Measurements from ENCODE around the gene PIK3R5.
A peak's percentile ranks its signal among the peaks of the same experiment; 100 is the strongest.
"Not testable (repeated sequence)": the region's sequence is repeated elsewhere in the genome, so short reads cannot be mapped to it uniquely, and the experiment has no call there.

The PIK3R5 gene

DNA sequence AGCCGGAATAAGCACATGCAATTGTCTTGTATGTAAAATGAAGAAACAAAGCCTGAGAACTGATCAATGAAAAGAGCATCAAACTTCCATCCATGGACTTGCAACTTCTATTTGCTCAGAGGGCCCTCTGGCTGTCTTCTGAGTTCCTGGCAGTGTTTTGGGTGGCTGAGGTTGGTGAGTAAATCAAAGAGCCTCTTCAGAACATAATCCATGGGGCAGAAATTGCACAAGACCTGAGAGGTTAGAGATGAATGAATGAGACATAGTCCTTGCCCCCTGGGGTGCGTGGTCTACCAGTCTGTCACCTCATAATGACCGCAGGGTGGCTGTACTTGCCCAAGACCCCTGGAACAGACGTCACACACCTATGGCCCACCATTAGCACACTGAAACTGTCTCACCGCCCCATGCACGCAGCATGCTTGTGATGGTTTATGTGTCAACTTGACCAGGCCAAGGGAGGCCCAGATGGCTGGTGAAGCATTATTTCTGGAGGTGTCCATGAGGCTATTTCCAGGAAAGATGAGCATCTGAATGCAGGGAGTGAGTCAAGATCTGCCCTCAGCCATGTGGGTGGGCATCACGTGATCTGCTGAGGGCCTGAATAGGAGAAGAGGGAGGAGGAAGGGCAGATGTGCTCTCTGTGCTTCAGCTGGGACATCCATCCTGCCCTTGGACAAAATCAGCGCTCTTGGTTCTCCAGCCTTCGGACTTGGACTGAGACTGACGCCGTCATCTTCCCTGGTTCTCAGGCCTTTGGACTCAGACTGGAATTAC lies 106.3 kb downstream of the PIK3R5 start:
- peak; percentile 68 for DNase-seq (ENCODE audit: low spot score)

DNA sequence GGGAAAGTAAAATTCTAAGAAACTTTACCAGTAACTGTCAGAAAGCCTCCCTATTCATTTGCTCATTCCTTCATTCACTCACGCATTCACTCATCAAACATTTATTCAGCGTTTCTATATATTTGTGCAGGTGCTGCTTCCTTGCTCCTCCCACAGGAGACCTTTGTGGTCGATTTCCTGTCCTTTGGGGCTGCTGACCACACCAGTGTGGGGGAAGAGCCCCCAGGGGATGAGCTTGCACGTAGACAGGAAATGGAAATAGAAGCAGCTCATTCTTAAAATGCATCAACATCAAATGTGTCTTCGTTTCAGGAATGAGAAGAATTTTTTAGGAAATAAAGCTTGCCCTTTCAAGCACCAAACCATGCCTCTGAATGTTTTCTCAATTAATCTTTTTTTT lies 107.6 kb downstream of the PIK3R5 start:
- DNase-seq (ENCODE audit: low spot score), result peak; percentile 79

DNA sequence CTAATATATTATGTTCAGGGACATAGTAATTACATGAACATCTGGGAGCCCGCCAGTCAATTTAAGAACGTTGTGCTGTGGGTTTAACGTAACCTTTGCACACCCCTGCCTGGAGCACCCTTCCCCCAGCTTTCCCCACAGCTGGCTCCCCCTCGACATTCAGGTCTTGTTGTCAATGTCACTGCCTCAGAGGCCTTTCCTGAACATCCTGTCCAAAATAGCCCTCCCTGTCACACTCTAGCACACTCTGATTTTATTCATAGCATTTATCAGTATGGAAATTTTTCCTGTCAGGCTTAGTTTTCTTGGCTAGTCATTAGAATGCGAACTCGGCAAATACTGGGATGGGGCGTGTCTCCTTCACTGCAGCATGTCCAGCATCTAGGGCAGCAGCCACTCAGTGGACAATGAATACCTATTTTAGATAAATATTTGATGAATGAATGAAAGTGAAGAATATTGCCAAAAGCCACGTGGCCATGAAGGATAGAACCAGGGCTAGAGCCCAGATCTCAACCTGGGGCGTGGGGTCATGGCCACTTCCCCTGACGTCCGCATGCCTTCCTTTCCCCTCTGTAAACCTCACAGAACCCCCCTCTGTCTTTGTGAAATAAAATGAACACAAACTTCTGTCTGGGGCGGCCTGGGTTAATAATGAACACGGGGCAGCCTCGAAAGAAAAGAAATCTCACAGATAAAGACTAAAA lies 108.5 kb downstream of the PIK3R5 start:
- no peak for DNase-seq (ENCODE audit: low spot score)

GRCh38 chr17:8856205-8856603 lies 109.3 kb downstream of the PIK3R5 start:
- not testable (repeated sequence) for DNase-seq (ENCODE audit: low spot score)

DNA sequence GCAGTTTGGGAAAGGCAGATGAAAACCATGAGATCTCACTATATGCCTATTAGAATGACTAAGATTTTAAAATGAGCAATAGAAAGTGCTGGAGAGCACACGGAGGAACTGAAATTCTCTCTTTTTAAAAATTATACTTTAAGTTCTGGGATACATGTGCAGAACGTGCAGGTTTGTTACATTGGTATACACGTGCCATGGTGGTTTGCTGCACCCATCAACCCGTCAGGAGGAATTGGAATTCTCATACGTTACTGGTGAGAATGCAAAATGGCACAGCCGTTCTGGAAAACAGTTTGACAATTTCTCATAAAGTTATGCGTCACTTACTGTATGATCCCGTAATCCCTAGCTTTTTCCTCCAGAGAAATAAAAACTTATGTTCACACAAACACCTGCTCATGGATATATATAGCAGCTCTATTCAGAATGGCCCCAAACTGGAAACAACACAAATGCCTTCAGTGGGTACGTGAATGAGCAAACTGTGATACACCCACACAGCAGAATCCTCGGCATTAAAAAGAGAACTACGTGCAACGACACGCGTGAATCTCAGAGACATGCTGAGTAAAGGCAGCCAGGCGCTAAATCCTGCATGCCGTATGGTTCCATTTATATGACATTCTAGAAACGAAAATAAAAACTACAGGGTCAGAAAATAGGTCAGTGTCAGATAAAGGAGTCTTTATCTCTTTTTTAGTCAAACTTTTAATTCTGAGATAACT lies 109.9 kb downstream of the PIK3R5 start:
- no peak for DNase-seq (ENCODE audit: low spot score)

GRCh38 chr17:8851600-8851999 lies 113.9 kb downstream of the PIK3R5 start:
- no peak for DNase-seq (ENCODE audit: low spot score)

DNA sequence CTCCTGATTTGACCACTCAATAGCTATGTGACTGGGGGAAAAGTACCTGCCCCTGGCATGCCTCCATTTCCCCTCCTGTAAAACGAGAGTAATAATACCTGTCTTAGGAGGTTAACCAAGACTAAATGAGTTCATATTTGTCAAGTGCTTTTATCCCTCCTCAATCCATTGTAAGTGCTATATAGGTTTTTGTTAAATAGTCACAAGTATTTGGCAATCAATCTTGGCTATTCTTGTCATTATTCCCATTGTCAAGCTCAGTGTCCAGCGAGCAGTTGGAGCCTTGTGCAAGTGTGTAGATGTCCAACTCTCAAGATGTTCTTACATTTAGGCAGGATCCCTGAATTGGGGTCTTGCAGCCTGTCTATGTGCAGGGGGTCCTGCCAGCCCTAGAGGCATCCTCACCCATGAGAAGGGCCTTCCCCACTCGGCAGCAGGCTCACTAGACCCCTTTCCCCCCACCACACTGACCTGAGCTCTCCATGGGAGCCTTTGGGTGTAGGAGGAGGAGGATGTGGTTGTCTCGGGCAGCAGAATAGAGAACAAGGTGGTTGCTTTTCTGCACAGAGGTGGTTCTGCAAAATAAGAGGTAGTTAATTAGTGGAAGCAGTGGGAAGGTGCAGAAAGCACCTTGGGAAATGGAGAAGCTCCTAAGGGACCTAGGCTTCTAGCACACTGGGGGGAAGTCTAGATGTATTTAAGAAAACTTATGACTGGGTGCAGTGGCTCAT lies 116.0 kb downstream of the PIK3R5 start:
- no peak for DNase-seq (ENCODE audit: low spot score)

GRCh38 chr17:8847891-8848290 lies 117.6 kb downstream of the PIK3R5 start:
- no peak for DNase-seq (ENCODE audit: low spot score)

GRCh38 chr17:8846768-8847211 lies 118.7 kb downstream of the PIK3R5 start:
- DNase-seq (ENCODE audit: low spot score), result no peak

- no peak for DNase-seq (ENCODE audit: low spot score)
These were observed 121.0 kb downstream of the PIK3R5 start for GRCh38 chr17:8844229-8845218.

- no peak for DNase-seq (ENCODE audit: low spot score)
These were observed 122.2 kb downstream of the PIK3R5 start for GRCh38 chr17:8843344-8843743.

GRCh38 chr17:8841844-8842243 lies 123.7 kb downstream of the PIK3R5 start:
- no peak for DNase-seq (ENCODE audit: low spot score)

GRCh38 chr17:8839410-8839935 lies 126.0 kb downstream of the PIK3R5 start:
- no peak for DNase-seq (ENCODE audit: low spot score)

- DNase-seq (ENCODE audit: low spot score), result no peak
These were observed 126.9 kb downstream of the PIK3R5 start for GRCh38 chr17:8838551-8839095.

DNA sequence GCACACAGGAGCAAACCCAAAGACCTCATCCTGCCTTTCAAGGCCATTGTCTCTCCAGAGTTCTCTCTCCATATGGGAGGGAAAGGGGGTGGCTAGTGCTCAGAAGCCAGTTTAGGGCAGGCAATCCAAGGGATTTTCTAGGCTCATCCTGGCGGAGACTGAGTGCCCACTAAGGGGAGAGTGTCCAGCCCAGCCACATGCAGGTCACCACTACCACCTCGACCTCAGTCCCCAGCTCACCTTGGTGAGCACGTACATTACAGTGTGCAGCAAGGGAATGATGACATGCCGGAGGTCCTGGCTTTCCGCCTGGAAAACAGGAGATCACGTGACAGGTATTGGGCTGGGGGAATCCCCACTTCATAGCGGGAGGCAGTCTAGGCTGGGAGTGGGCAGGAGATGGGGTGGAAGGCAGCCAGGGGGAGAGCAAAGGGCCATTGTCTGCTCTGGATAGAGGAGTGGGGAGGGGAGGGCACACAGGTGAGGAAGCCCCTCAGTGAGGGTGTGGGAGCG lies 127.9 kb downstream of the PIK3R5 start:
- DNase-seq (ENCODE audit: low spot score), result no peak

GRCh38 chr17:8836821-8837562 lies 128.5 kb downstream of the PIK3R5 start:
- DNase-seq (ENCODE audit: low spot score), result no peak

- DNase-seq (ENCODE audit: low spot score), result no peak
These were observed 129.7 kb downstream of the PIK3R5 start for GRCh38 chr17:8835631-8836364.

GRCh38 chr17:8835106-8835505 lies 130.4 kb downstream of the PIK3R5 start:
- DNase-seq (ENCODE audit: low spot score), result no peak
